Uterus (tissue), 4 donors: ENCODE results near the gene ZNF560. TPM values are rescaled to one million over a fixed set of nuclear protein-coding genes. Genes with fewer than 3 reads are reported as not detected.

Experiments used
- DNase-seq, 2 donors: peaks; one replicate each; pipeline ENCODE4 v3.0.0-alpha.2; 2019 to 2020
- H3K27ac ChIP-seq, 2 donors: fragments of 200-600 bp; sonication (generic); 1 replicate in 1 of 2; 2 replicates in 1 of 2; pipeline ENCODE4 v1.5.1; 2016 to 2018
- H3K27me3 ChIP-seq, 2 donors: fragments of 200-600 bp; sonication (generic); one replicate each; pipeline ENCODE4 v1.5.1; 2018 to 2019; ENCODE audit warnings: control low read depth in 1 of 2
- H3K36me3 ChIP-seq, 2 donors: fragments of 200-600 bp; sonication (generic); one replicate each; pipeline ENCODE4 v1.5.1; 2019; ENCODE audit warnings: control low read depth in 1 of 2
- H3K4me1 ChIP-seq, 2 donors: fragments of 200-600 bp; sonication (generic); one replicate each; pipeline ENCODE4 v1.5.1; 2018 to 2019; ENCODE audit warnings: control low read depth in 1 of 2
- H3K4me3 ChIP-seq, 2 donors: fragments of 200-600 bp; sonication (generic); 1 replicate in 1 of 2; 2 replicates in 1 of 2; pipeline ENCODE4 v1.5.1; 2018 to 2019; ENCODE audit warnings: mild to moderate bottlenecking in 1 of 2
- H3K9me3 ChIP-seq, 2 donors: fragments of 200-600 bp; sonication (generic); one replicate each; pipeline ENCODE4 v1.5.1; 2019; ENCODE audit warnings: control low read depth in 1 of 2
- POLR2A ChIP-seq, 2 donors: fragments of 450-650 bp; IDR thresholded peaks; one replicate each; pipeline ENCODE4 v1.6.1; 2016; ENCODE audit warnings: antibody characterized with exemption in 2 of 2, mild to moderate bottlenecking in 1 of 2, moderate library complexity in 1 of 2
- intact Hi-C: fragments of 100-400 bp; cut with DNase I; formaldehyde crosslinking; loops from one replicate; pipeline ENCODE4 v1.15.1; 2023; ENCODE audit warnings: low total_unique reads
- total RNA-seq, 4 donors: library from RNA; depleted of rRNA in 3 of 4; stranded (reverse); fragments of >200 nt in 3 of 4; gene quantifications; one replicate each; pipeline versions ENCODE4 v1.1.0 to v1.2.4, GENCODE V29; 2014 to 2023
- TF ChIP-seq, protein P1 (sequence below), 4 experiments: fragments of 200-600 bp in 2 of 4; fragments of 450-650 bp in 2 of 4; sonication (generic) in 2 of 4; IDR thresholded peaks; one replicate each; pipeline ENCODE4 v1.5.1; 2016 to 2019; ENCODE audit warnings: antibody characterized with exemption in 4 of 4, mild to moderate bottlenecking in 2 of 4, moderate library complexity in 1 of 4
- donor health status: DM: yes; HTN: yes; CAD: no.

The ZNF560 gene
- total RNA-seq, 4 donors from 2014 or later, result 0.37 TPM; not detected in 3

DNA sequence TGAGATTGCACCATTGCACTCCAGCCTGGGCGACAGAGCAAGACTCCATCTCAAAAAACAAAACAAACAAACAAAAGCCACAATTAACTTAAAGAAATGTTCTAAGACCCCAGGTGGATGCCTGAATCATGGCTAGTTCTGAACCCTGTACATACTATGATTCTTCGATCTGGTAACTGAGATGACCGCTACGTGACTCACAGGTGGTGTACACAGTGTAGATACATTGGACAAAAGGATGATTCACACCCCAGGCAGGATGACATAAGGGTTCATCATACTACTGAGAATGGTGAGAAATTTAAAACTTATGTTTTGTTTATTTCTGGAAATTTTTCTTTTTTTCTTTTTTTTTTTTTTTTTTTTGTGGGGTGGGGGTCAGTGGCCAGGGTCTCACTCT lies 33.5 kb upstream of the ZNF560 start:
- TF ChIP-seq, protein P1, sequence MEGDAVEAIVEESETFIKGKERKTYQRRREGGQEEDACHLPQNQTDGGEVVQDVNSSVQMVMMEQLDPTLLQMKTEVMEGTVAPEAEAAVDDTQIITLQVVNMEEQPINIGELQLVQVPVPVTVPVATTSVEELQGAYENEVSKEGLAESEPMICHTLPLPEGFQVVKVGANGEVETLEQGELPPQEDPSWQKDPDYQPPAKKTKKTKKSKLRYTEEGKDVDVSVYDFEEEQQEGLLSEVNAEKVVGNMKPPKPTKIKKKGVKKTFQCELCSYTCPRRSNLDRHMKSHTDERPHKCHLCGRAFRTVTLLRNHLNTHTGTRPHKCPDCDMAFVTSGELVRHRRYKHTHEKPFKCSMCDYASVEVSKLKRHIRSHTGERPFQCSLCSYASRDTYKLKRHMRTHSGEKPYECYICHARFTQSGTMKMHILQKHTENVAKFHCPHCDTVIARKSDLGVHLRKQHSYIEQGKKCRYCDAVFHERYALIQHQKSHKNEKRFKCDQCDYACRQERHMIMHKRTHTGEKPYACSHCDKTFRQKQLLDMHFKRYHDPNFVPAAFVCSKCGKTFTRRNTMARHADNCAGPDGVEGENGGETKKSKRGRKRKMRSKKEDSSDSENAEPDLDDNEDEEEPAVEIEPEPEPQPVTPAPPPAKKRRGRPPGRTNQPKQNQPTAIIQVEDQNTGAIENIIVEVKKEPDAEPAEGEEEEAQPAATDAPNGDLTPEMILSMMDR (IDR thresholded peaks at IDR 0.05), result no peak
- no peak for TF ChIP-seq POLR2A (IDR thresholded peaks at IDR 0.05)
- Histone ChIP-seq H3K27ac (no peak overlapping the region), H3K9me3 (peaks cover 13 to 86% of the 10 kb centered on the region in 2 donors), H3K36me3 (peaks cover 0 to 6% of the 10 kb centered on the region in 2 donors), H3K4me1 (no peaks in the 10 kb centered on the region), H3K27me3 (no peaks in the 10 kb centered on the region), H3K4me3 (no peak overlapping the region)
- DNase-seq, result no peak
- intact Hi-C loops, result no loop called here

DNA sequence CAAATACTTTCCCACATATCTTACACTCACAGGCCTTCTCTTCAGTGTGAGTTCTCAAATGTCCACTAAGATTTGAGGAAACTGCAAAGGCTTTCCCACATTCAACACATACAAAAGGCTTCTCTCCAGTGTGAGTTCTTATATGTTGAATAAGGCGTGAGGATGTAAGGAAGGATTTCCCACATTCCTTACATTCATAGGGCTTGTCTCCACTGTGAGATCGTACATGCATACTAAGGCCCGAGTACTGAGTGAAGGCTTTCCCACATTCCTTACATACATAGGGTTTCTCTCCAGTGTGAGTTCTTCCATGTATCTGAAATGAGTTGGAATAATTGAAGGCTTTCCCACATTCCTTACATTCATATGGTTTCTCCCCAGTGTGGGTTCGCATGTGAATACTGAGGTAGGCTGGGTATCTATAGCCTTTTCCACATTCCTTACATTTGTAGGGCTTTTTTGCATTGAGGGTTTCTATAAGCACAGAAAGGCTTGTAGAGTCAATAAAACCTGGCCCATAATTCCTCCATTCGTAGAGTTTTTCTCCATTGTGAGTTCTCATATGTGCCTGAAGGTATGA lies 30.4 kb upstream of the ZNF560 start:
- no peaks in the 10 kb centered on the region for H3K27me3 ChIP-seq
- H3K9me3 ChIP-seq, result peaks cover 13 to 96% of the 10 kb centered on the region in 2 donors
- H3K4me1 ChIP-seq, result no peaks in the 10 kb centered on the region
- H3K36me3 ChIP-seq, result peaks cover 0 to 6% of the 10 kb centered on the region in 2 donors
- intact Hi-C loops, result no loop called here
- no peak for DNase-seq
- TF ChIP-seq, protein P1 (IDR thresholded peaks at IDR 0.05), result no peak
- TF ChIP-seq POLR2A (IDR thresholded peaks at IDR 0.05), result no peak
- no peak overlapping the region for H3K27ac ChIP-seq
- no peak overlapping the region for H3K4me3 ChIP-seq

DNA sequence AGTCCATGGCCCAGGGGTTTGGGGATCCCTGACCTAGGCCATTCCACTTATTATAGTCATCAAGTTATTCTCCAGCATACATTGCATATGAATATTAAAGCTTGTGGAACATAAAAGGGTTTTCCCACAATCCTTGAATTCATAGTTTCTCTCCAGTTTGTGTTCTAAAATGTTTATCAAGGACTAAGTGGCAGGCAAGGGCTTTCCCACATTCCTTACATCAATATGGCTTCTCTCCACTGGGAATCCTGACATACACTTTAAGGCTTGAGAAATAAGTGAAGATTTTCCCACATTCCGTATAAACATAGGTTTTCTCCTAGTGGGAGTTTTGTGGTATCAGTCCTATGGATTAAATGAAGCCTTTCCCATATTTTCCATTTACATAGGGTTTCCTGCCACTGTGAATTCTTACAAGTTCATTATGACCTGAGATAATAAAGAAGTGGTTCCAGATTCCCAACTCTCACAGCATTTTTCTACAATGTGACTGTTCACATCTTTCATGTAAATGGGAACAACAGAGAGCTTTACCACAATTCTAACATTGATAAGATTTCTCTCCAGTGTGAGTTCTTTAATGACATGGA lies 25.6 kb upstream of the ZNF560 start:
- TF ChIP-seq, protein P1 (IDR thresholded peaks at IDR 0.05), result no peak
- no peak for TF ChIP-seq POLR2A (IDR thresholded peaks at IDR 0.05)
- Histone ChIP-seq H3K4me1 (no peaks in the 10 kb centered on the region), H3K4me3 (no peak overlapping the region), H3K36me3 (peaks cover 0 to 3% of the 10 kb centered on the region in 2 donors), H3K27ac (no peak overlapping the region), H3K9me3 (peaks cover 2 to 78% of the 10 kb centered on the region in 2 donors), H3K27me3 (no peaks in the 10 kb centered on the region)
- intact Hi-C loops, result no loop called here
- no peak for DNase-seq

DNA sequence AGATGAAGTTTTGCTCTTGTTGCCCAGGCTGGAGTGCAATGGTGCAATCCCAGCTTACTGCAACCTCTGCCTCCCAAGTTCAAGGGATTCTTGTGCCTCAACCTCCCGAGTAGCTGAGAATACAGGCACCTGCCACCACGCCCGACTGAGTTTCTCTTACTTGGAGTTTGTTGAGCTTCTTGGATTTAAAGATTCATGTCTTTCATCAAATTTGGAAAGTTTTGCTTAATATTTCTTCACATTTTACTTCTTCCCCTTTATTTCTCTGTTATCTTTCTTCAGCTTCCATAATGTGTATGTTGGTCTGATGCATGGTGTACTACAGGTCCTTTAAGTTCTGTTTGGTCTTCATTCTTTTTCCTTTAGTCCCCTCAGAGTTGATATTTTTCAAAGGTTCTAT lies 8.9 kb upstream of the ZNF560 start:
- Histone ChIP-seq H3K4me3 (no peak overlapping the region), H3K36me3 (no peaks in the 10 kb centered on the region), H3K27me3 (no peaks in the 10 kb centered on the region), H3K4me1 (no peaks in the 10 kb centered on the region), H3K9me3 (peaks cover 0 to 11% of the 10 kb centered on the region in 2 donors), H3K27ac (no peak overlapping the region)
- TF ChIP-seq POLR2A (IDR thresholded peaks at IDR 0.05), result no peak
- TF ChIP-seq, protein P1 (IDR thresholded peaks at IDR 0.05), result no peak
- no peak for DNase-seq
- intact Hi-C loops, result no loop called here

DNA sequence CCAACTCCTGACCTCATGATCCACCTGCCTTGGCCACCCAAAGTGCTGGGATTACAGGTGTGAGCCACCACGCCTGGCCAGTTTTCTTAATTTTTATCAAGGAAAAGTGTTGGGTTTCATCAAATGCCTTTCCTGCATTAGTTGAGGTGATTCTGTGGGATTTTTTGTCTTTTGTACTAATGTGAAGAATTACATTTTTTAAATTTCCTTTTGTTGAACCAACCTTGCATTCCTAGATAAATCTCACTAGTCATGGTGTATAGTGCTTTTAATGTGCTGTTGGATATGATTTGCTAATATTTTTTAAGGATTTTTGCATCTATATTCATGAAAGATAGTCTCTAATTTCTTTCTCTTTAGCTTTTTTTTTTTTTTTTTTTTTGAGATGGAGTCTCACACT lies 2.4 kb upstream of the ZNF560 start:
- Histone ChIP-seq H3K4me1 (no peaks in the 10 kb centered on the region), H3K4me3 (no peak overlapping the region), H3K27me3 (no peaks in the 10 kb centered on the region), H3K27ac (no peak overlapping the region), H3K36me3 (no peaks in the 10 kb centered on the region), H3K9me3 (peaks cover 0 to 25% of the 10 kb centered on the region in 2 donors)
- intact Hi-C loops, result no loop called here
- no peak for TF ChIP-seq POLR2A (IDR thresholded peaks at IDR 0.05)
- TF ChIP-seq, protein P1 (IDR thresholded peaks at IDR 0.05), result no peak
- DNase-seq, result no peak
